ENCODE results near the gene R3HDM4.

Gene R3HDM4

DNA sequence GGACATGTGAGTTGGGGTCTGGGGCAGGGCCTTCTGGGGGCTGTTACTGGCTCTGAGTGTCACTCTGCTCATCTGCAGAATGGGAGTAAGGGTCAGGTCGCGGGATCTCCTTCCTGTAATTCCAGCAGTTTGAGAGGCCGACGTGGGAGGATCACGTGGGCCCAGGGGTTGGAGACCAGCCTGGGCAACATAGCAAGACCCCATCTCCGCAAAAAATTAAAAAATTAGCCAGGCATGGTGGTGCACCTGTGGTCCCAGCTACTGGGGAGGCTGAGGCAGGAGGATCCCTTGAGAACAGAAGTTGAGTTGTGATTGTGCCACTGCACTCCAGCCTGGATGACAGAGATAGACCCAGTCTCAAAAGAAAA is 16.9 kb upstream of the R3HDM4 start:
- no peak for DNase-seq

- DNase-seq, result no peak
Measured at GRCh38 chr19:929203-929890, 16.3 kb upstream of the R3HDM4 start.

- DNase-seq, result no peak
Measured at GRCh38 chr19:928471-929202, 15.6 kb upstream of the R3HDM4 start.

DNA sequence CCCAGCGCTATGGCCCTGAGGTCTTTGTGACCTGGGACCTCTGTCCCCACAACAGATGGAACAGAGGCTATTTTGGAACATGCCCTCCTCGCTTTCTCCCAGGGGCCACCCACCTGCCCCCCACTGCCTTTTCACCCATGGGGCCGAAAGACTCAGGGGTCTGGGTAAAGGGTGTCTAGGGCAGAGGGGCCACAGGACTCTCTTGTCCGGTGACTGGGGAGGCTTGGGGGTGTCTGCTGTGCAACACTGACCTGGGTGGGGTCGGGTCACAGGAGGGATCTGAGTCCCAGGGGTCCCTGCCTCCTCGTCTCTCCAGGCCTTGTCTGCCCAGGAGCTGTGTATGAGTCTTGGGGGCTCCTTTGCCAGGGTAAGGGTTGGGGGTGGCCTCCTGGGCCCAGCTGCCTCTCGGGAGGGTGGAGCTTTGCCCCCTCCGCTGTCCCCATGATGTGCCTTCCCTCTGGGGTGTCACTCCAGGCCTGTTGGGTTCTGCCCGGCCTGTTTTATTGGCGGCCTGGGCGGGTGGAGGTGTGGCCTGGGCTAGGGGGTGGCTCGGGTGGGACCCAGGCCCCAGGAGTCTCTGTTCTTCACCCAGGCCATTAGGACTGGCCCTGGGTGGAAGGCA is 14.9 kb upstream of the R3HDM4 start:
- DNase-seq, result no peak

DNA sequence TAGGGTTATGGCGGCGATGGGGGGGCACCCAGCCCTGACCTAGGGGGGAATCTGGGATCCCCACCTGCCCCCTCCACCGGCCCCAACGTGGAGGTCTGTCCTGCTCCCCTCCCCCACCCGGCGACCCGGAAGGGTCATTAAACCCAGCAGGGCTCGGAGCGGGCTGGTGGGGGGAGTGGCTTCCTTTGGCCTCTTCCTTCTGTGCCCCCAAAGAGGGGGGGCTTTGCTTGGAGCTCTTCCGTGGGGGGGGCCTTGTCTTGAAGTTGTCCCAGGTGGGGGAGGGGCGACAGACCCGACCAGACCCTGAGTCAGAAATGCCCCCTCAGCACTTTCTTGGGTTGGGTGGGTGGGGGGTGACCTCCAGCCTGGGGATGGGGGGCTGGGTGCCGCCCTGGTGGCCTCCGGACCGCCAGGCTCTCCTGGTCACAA is 14.3 kb upstream of the R3HDM4 start:
- no peak for DNase-seq

DNA sequence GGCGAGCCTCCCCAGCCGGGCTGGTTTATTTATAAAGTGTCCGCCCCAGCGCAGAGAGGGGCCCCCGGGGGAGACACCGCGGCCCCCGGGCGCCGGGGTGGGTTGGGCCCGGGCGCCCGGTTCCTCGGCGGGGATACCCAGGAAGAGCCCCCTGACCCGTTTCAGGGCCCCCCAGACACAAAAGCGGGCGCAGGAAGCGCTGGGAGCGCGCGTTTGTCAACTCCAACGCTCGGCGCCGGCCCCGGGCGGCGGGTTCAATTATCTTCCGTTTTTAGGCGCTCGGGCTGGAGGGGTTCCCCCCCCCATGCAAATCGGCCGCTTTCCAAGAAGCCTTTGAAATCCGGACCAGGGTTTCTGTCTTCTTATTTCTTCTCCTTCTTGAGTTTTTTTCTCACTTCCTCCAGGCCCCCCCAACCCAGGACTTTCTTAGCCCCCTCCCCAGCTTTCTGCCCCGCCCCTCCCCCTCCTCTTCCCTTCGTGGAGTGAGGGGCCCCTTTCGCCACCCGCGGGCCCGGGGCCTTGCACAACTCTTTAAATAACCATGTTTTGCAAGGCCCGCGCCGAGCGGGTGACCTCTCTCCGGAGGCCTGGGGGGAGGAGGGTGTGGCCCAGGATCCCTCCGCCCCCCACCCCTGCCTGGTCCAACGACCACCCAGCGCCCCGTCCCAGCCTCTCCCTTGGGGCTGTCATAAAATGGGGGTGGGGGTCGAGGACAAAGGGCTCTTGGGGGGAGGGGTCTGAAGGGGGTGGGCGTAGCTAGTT is 13.8 kb upstream of the R3HDM4 start:
- DNase-seq, result no peak

- DNase-seq, result no peak
Measured at GRCh38 chr19:926323-926588, 13.2 kb upstream of the R3HDM4 start.

GRCh38 chr19:925526-926322 is 12.7 kb upstream of the R3HDM4 start, which contains the start of gene ARID3A:
ARID3A (plus strand) TSS chr19:926035; CDS start chr19:929529, 3,494 bp downstream.
- peak; percentile 81 for DNase-seq

GRCh38 chr19:925087-925525 is 12.1 kb upstream of the R3HDM4 start:
- no peak for DNase-seq

GRCh38 chr19:924553-925086 is 11.6 kb upstream of the R3HDM4 start:
- DNase-seq, result no peak

DNA sequence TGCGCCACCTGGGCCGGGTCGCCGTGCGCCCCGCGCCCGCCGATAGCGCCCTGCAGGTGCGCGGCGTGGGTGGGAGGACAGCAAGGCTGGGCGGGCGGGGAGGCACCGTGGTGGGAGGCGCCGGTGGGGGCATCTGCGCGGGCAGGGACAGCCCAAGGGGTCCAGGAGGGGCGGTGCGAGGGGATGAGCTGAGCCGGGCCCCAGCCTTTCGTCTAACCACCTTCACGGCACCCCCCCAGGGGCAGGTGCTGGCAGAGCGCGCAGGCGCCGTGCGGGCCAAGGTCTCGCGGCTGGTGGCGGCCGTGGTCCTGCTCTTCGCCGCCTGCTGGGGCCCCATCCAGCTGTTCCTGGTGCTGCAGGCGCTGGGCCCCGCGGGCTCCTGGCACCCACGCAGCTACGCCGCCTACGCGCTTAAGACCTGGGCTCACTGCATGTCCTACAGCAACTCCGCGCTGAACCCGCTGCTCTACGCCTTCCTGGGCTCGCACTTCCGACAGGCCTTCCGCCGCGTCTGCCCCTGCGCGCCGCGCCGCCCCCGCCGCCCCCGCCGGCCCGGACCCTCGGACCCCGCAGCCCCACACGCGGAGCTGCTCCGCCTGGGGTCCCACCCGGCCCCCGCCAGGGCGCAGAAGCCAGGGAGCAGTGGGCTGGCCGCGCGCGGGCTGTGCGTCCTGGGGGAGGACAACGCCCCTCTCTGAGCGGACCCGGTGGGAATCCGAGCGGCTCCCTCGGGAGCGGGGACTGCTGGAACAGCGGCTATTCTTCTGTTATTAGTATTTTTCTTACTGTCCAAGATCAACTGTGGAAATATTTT is 7.2 kb upstream of the R3HDM4 start:
- peak; percentile 78 for DNase-seq

DNA sequence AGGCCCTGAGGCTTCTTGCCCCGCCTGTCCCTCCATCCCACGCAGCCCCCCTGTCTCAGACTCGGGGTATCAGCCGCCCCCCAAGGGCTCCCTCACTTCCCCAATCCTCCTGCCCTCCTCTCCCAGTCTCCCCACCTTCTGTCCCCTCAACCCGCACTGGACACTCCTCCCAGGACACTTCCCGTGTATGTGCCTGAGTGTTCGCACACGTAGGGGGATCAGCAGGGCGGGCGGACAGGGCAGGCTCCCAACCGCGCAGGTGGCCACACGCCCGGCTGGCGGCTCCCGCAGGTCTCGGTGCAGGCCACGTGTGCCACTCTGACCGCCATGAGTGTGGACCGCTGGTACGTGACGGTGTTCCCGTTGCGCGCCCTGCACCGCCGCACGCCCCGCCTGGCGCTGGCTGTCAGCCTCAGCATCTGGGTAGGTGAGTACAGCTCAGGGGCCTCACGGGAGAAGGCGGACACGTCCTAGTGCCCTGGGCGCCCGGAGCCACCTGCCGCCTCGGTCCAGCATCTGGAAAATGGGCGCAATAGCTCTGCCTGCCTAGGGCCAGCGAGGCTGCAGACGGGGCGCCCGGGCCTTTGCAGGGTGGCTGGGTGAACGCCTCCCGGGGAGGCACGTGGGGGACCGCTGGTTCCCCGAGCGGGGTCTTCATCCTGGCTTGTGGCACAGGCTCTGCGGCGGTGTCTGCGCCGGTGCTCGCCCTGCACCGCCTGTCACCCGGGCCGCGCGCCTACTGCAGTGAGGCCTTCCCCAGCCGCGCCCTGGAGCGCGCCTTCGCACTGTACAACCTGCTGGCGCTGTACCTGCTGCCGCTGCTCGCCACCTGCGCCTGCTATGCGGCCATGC is 6.4 kb upstream of the R3HDM4 start:
- peak; percentile 40 for DNase-seq

DNA sequence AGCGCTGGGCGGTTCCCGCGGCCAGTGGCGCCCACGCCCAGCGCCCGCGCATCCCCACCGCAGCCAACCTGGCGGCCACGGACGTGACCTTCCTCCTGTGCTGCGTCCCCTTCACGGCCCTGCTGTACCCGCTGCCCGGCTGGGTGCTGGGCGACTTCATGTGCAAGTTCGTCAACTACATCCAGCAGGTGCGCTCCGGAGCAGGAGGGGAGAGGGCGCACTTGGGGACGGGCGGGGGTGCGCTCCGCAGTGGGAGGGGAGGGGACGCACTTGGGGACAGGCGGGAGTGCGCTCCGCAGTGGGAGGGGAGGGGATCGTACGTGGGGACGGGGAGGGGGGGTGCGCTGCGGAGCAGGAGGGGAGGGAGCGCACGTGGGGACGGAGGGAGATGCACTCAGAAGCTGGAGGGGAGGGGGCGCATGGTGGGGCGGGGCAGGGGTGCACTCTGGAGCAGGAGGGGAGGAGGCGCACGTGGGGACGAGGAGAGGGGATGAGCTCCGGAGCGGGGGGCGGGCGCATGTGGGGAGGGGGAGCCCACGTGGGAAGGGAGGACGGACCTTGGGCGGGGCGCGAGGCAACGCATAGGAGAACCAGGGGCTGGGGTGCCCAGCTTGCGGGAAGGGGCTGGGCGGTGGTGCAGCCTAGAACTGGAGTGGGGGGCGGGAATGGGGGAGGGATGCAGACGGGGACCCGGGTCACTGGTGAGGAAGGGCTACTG is 5.6 kb upstream of the R3HDM4 start:
- DNase-seq, result no peak

DNA sequence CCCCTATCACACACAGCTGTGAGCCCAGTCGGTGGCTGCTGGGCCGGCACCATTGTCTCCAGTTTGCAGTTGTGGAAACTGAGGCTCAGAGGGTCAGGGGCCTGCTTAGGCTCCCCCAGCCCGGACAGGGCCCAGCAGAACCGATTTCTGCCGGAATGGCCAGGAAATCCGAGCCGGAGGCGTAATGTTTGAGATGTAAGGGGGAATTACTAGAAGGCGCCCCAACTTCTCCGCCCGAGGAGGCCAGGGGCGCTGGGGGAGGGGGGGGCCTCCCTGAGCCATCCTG is 5.1 kb upstream of the R3HDM4 start:
- no peak for DNase-seq

GRCh38 chr19:917323-918151 is 4.5 kb upstream of the R3HDM4 start, which contains the start of gene KISS1R:
KISS1R (plus strand) TSS chr19:917333; CDS start chr19:917503, 170 bp downstream.
- DNase-seq, result peak; percentile 63

DNA sequence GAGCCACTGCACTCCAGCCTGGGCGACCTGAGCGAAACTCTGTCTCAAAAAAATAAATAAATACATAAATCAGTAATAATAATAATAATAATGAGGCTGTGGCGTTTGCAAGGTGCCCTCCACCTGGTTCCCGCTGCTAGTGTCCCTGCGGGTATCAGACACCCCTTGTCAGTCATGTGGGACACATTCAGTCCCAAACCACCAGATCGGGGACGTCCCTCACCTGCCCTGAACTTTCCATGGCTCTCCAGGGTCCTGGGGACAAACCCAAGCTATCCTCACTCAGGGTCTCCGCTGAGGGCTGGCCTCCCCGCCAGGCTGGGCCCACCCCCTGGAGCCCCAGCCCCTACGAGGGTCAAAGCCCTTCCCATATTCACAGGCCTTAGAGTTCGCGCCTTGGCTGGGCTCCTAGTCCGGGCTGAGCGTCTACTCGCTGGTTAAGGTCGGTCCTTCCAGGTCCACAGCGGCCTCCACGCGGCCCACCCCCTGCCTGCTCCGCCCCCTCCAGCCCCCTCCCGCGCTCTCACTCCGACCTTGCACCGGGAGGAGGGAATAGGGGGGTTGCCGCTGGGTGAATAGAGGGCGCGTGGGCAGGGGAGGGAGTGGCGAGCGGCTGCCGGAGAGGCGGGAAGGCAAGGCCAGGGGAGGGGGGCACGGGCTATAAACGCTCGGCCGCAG is 3.8 kb upstream of the R3HDM4 start:
- no peak for DNase-seq

GRCh38 chr19:912181-913079 is 589 bp downstream of the R3HDM4 start:
- DNase-seq, result peak; percentile 63

Measured in CD4-positive, alpha-beta T cell treated with Interleukin-21 for 1 hour (primary cell).